Measurements from ENCODE around the gene RHBDL2.
"Not testable (repeated sequence)": the region's sequence is repeated elsewhere in the genome, so short reads cannot be mapped to it uniquely, and the experiment has no call there.

The RHBDL2 gene

DNA sequence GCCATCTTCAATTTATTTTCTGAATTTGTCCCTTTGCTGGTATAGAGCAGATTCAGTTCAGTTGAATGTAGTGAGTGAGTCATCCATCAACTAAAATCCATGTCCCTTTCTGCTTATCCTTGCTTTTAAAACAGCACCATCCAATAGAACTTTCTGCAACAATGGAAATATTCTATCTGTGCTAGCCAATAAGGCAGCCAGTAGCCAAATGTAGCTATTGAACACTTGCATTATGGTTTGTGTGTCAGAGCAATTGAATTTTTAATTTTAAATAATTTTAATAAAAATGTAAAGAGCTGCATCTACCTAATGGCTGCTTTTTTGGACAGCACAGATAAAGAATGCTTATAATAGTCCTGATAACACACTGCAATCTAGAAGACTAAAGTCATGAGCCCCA lies 60.1 kb downstream of the RHBDL2 start, which contains the start of gene GJA9:
GJA9 (minus strand) TSS at position 101 of the 400 bp plus-strand sequence. CDS start 5,489 bp downstream, outside the sequence.
- no peak for DNase-seq (ENCODE audit: low read depth in 2 of 2)

DNA sequence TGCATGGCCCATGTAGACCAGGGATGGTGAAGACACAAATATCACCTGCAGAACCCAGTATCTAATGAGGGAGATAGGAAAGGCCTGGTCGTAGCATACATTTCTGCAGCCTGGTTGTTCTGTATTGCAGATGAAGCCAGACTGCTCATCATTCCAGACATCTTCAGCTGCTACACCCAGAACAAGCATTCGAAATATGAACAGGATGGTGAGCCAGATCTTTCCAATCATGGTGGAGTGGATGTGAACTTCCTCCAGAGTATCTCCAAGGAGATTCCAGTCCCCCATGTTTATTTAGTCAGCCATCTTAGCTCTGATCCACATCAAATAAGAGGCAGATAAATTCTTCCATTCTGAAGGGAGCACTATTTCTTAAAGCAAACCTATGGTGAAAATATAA lies 65.8 kb downstream of the RHBDL2 start:
- DNase-seq (ENCODE audit: low read depth in 2 of 2), result no peak

DNA sequence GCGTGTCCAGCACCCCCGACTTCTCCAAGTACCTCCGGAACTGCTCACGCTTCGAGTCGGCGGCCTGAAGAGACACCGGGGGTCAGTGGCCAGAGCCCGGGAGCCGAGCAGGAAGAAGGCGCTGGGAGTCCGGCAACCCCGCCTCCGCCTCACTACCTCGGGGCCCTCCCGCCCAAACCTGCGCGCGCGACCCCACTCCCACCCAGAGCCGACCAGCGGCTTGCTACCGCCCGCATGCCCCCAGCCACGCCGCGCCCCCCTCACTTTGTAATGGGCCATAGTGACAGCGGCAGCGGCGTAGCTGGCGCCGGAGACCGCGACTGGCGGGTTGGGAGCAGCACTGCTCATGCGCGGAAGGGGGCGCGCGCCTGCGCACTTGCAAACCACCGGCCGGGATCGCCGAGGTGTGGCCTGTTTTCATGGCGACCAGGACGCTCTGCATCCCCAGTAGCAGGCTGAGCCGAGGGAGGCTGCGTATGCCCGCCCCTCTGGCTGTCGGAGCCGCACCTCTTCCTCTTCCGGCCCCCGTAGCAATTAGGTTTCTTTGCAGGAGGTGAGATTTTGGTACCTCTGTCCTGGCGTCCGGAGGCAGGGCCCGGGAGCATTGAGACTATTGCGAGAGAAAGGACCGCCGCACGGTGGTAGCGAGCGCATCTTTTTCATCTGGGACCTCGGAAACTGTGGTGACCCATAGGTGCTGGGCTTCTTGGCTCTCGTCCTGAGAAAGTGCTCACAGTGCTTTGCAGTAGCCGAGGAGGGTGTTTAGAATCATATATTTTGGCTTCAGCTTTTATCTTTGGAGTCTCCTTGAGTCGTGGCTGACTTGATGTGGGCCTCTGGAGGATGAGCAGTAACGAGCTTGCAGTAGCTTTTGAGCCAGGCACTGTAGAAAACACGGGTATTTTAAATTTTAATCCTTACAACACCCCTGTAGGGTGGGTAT lies 68.3 kb downstream of the RHBDL2 start, which contains the start of gene MYCBP:
MYCBP (minus strand) TSS at position 322 of the 943 bp plus-strand sequence; CDS start at position 279, 43 bp downstream.
- DNase-seq (ENCODE audit: low read depth in 2 of 2), result peak; percentile 81 to 83

DNA sequence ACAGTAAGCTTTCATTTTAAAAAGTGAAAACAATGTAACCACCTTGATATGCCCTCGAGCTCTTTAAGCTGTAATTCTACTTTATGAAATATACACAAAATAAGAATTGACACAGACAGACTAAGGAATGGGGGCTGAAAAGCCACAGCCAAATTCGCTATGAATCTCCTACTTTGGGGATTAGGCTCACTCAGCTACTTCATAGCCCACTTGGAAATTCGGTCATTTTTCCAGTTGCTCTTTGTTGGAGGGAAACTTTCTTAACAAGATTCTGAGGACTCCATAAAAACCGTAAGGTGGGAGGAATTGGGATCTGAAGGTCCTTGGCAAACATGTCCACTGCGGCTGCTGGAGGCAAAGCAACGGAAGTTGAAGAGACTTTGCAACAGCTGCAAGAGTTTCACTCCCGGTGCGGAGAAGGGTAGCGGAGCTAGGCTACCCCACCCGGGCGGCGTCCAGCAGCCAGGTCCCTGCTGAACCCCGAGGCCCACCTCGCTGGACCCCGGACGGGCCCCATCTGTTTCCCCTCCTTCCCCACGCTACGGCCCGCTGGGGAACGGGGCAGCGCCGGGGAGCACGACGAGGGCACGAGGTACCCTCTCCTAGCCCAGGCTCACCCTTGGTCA lies 69.1 kb downstream of the RHBDL2 start:
- DNase-seq (ENCODE audit: low read depth in 2 of 2), result no peak

DNA sequence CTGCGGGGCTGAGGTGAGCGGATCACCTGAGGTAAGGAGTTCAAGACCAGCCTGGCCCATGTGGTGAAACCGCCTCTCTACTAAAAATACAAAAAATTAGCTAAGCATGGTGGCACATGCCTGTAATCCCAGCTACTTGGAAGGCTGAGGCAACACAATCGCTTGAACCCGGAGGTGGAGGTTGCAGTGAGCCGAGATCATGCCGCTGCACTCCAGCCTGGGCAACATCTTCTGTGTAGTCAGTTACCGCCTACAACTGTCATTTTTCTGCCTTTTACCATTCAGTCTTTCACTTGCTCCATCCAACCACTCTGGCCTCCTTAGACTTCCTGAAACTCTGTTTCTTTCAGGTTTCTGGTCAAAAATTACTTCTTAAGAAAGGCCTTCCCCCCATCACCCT lies 70.6 kb downstream of the RHBDL2 start:
- DNase-seq (ENCODE audit: low read depth in 2 of 2), result no peak

DNA sequence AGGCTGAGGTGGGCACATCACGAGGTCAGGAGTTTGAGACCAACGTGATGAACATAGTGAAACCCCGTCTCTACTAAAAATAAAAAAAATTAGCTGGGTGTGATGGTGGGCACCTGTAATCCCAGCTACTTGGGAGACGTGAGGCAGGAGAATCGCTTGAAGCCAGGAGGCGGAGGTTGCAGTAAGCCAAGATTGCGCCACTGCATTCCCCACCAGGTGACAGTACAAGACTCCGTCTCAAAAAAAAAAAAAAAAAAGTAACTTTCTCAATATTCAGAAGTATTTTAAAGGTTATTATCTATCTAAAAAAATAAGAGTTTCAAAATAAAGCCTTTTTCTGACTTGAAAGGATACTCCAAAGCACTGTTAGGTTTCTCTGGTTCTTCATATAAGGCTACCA lies 74.4 kb downstream of the RHBDL2 start:
- no peak for DNase-seq (ENCODE audit: low read depth in 2 of 2)

DNA sequence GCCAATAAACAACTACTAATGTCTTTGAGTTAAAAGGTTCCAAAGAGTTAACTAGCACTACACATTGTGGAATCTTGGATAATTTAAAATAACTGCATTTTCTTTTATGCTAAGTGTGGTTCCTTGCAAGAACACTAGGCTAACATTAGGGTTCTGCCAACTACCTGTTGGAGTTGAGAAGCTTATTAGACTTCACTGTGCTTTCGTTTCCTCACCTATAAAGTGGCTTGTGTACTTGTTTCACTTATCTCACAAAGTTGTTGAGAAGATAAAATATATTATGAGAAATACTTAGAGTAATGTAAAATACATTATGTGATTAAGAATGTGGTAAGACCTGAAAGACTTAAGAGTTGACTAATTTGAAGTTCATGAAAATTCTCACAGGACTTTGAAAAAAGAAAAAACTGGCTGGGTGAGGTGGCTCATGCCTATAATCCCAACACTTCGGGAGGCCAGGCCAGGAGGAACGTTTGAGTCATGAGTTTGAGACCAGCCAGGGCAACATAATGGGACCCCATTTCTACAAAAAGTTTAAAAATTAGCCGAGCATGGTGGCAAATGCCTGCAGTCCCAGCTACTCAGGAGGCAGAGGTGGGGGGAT lies 76.4 kb downstream of the RHBDL2 start:
- no peak for DNase-seq (ENCODE audit: low read depth in 2 of 2)

DNA sequence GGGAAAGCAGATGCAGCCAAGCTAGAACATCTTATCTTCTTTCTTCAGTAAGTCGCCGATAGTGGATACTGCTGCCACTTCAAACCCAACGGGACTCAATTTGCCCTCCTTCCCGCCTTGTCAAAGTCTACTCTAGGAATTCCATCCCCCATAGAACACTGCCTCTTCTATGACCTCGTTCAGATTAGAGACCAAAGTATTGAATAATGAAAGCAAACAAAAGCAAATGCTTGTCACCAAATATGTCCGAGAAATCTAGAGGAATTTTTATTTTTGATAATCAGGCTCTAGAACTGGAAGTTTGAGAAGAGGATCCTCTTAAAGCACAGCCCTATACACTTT lies 81.2 kb downstream of the RHBDL2 start:
- no peak for DNase-seq (ENCODE audit: low read depth in 2 of 2)

DNA sequence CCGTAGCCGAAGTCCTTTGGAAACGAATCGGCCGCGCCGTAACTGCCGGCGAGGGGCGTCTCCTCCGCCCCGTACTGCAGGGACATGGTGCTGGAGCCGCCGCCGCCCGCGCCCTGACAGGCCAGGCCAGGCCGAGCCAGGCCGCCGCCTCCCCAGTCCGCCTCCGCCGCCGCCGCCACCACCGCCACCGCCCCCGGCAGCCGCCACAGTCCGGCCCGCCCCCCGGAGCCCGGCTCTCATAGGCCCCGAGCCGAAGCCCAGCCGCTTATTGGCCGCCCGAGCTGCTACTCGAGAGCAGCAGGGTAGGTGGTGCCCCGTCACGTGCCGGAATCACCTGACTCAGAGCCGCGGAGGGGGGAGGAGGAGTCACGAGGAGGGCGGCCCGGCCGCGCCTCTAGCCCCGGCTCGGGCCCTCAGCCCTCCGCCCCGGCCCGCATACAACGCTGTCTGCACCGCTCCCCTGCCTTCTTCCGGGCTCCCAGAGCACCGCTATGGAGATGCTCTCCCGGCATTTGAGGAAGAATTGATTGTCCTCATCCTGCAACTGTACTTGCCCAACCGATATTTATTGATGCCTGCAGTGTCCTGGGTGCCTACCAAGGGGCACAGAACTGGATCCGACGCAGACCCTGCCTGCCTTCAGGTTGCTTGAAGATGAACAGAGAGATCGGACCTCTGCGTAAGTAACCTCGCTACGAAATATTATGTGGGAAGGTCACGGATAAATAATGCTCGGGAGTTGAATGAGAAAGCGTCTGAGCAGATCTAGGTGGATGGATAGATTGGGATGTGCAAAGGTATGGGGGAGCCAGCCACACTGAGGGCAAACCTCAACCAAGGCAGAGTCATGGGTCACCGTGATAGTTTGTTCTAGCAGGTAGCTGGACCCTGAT lies 81.8 kb downstream of the RHBDL2 start, which contains the start of gene RRAGC:
RRAGC (minus strand) TSS at position 212 of the 893 bp plus-strand sequence; CDS start at position 86, 126 bp downstream.
- peak; percentile 94 to 95 for DNase-seq (ENCODE audit: low read depth in 2 of 2)

DNA sequence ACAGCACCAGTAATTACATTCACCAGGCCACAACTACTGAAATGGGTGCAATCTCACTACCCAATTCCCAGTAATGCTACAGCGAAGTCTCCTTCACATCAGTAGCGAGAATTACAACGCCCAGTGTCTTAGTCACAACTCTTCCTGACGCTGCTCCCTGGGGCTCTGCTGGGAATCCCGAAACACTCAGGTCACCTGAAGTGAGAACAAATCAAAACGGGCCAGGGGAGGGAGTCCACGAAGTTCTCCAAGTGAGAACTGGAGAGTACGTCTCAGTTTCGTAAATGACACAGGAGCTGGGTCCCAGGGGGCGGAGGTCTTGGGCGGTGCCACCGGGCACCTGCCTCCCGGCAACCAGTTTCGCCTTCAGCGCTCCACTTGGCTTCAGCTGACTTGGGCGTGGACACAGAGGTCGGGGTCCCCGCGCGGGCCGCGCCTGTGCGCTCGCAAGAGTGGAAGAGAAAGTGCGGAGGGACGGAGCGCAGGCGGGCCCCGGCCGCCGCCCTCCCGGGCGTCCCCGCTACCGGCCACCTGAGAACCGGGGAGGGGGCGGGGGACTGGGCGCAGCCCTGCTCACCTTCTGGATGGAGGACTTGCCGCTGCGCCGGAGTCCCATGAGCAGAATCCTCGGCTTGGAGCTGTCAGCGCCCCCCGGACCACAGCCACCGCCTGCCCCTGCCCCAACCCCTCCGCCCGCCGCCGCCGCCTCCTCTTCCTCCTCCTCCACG lies 82.6 kb downstream of the RHBDL2 start:
- DNase-seq (ENCODE audit: low read depth in 2 of 2), result no peak

DNA sequence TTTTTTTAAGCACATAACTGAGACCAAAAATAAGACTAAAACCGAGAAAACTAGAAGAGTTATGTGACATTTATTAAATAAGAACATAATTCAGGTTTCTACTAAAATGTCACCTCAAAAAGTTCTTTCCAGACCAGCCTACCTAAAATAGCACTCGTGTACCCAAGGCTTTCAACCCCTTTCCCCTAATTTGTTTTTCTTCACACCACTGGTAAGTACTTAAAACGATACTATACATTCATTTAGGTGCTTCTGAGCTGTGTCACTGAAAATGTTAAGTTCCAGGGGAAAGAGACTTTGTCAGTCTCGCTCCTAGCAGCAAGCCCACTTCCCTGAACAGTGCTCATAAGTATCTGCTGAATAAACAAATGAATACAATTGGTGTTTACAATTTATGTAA lies 88.8 kb downstream of the RHBDL2 start:
- DNase-seq (ENCODE audit: low read depth in 2 of 2), result no peak

DNA sequence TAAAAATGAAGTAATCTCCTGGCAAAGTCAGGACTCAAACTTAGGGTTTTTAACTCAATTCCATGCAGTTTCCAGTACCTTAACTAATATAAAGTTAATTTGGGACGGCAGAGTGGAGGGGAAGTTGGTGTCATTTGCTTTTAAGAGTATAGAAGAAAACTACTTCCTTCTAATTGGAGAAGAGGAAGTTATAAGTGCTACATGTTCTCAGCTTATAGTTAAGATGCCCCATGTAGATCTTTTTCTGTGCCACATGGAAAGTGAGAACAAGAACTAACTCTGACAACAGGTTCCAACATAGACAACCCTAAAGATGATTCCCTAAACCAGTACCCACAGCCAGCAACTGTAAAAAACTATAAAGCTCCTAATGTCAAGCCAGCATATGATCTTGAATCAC lies 93.6 kb downstream of the RHBDL2 start:
- DNase-seq (ENCODE audit: low read depth in 2 of 2), result no peak

DNA sequence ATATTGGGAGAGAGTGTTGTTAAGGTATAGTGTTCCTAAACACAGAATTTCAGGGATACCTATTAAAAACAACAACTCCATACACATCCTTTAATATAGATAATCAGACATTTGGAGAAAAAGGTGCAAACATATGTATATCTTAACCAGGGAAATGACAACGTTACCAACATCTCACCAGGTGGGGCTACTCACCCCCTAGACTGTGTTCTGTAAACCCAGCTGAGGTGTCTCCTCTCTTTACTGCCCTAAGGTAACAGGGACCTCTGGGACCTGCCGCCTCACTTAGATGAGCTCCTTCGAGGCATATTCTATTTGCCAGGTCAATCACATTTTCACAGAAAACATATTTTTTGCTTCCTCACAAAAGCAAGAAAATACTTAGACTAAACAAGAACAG lies 95.4 kb downstream of the RHBDL2 start:
- no peak for DNase-seq (ENCODE audit: low read depth in 2 of 2)

DNA sequence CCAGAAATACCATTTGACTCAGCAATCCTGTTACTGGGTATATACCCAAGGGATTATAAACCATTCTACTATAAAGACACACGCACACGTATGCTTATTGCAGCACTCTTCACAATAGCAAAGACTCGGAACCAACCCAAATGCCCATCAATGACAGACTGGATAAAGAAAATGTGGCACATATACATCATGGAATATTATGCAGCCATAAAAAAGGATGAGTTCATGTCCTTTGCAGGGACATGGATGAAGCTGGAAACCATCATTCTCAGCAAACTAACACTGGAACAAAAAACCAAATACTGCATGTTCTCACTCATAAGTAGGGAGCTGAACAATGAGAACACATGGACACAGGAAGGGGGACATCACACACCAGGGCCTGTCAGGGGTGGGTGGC lies 96.5 kb downstream of the RHBDL2 start:
- DNase-seq (ENCODE audit: low read depth in 2 of 2), result not testable (repeated sequence)

DNA sequence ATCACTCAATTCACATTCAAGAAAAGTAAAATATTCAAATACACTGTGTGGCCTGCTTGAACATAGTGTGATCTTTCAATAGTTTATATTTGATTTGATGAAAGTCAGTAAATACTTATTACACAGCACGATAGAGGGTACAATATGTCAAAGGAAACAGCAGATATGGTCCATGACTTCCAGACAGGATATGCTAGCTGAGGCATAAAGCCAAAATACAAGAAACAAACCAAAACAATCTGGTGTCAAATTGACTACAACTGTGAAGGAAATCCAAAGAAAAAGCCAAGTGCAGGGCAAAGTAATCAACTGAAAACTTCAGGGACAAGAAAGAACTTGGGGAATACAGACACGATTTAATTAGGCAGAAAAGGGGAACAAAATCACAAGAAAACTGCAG lies 101.3 kb downstream of the RHBDL2 start:
- no peak for DNase-seq (ENCODE audit: low read depth in 2 of 2)

DNA sequence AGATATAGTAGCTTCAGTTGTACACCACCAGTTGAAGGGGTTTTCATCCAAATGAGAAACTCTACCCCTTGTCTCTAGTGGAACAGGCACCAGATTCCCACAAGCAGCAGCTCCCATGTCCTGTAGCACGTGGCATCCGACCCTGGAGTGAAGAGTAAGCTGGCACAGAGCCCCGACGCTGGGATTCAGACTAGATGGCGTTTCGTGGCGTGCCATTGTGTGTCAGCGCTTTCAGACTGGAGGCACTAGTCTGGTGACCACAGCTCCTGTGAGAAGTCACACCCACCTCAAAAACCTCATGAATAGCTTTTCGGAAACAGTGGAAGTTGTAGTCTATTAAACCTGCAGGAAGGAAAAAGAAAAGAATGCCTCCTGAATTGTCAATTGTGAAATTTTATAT lies 102.3 kb downstream of the RHBDL2 start:
- no peak for DNase-seq (ENCODE audit: low read depth in 2 of 2)

DNA sequence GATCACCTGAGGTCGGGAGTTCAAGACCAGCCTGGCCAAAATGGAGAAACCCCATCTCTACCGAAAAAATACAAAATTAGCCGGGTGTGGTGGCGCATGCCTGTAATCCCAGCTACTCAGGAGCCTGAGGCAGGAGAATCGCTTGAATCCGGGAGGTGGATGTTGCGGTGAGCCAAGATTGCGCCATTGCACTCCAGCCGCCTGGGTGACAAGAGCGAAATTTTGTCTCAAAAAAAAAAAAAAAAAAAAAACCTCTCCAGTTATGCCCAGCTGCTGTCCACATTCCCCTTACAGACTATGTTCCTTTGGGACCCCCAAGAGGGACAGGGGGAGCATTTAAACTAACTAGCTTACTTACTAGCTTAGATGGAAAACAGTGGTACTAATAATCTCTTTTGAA lies 105.3 kb downstream of the RHBDL2 start:
- DNase-seq (ENCODE audit: low read depth in 2 of 2), result not testable (repeated sequence)

Data from fibroblast of skin of left biceps (primary cell).